ENCODE data around the gene C18orf63.

DNA sequence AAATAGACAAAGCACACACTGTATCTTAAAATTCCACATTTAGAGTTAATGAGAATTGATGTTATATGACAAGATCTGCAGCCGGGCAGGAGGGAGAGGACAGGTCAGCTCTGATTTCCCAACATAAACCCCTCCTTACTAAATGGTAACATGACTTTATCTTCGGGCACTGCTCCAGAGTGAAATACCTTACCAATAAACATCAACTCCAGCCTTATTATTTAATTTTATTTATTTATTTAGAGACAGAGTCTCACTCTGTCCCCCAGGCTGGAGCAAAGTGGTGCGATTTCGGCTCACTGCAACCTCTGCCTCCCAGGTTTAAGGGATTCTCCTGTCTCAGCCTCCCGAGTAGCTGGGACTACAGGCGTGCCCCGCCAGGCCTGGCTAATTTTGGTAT is 25.6 kb upstream of the C18orf63 start:
- no peak for TF ChIP-seq CTCF (optimal IDR thresholded peaks at IDR 0.05 in 1 of 3, IDR thresholded peaks at IDR 0.05 in 1 of 3, conservative IDR thresholded peaks at IDR 0.05 in 1 of 3; ENCODE audit: extremely low read depth in 1 of 3, insufficient read depth in 2 of 3, low read length in 3 of 3)
- TF ChIP-seq EZH2 (IDR thresholded peaks at IDR 0.05; ENCODE audit: low read length), result no peak

All from keratinocyte (primary cell).